Measurements from ENCODE around the gene PDE1A. TPM values are rescaled to one million over a fixed set of nuclear protein-coding genes. Genes with fewer than 3 reads are reported as not detected.

The PDE1A gene
- total RNA-seq, 3 donors from 2014 or later, result 4.3 to 7.9 (median 5.6) TPM

GRCh38 chr2:182330451-182331305 is 96.2 kb downstream of the PDE1A start:
- no peak for TF ChIP-seq POLR2AphosphoS5 (IDR thresholded peaks at IDR 0.05)
- no peak for TF ChIP-seq POLR2A (IDR thresholded peaks at IDR 0.05)
- no peak for TF ChIP-seq CTCF (IDR thresholded peaks at IDR 0.05)
- Histone ChIP-seq H3K27ac (no peak overlapping the region), H3K4me3 (no peak overlapping the region), H3K9me3 (peaks cover 0 to 10% of the 10 kb centered on the region in 2 donors), H3K4me1 (no peaks in the 10 kb centered on the region), H3K36me3 (no peaks in the 10 kb centered on the region), H3K27me3 (no peaks in the 10 kb centered on the region)
- intact Hi-C loops (cut with DNase I; ENCODE audit: low total_unique reads), result no loop called here
- no peak for DNase-seq (ENCODE audit: low spot score in 2 of 2)

- TF ChIP-seq POLR2A (IDR thresholded peaks at IDR 0.05), result no peak
- no peak for TF ChIP-seq CTCF (IDR thresholded peaks at IDR 0.05)
- TF ChIP-seq POLR2AphosphoS5 (IDR thresholded peaks at IDR 0.05), result no peak
- Histone ChIP-seq H3K4me3 (no peak overlapping the region), H3K4me1 (no peaks in the 10 kb centered on the region), H3K27ac (no peak overlapping the region), H3K9me3 (no peaks in the 10 kb centered on the region), H3K27me3 (no peaks in the 10 kb centered on the region), H3K36me3 (no peaks in the 10 kb centered on the region)
- intact Hi-C loops (cut with DNase I; ENCODE audit: low total_unique reads), result no loop called here
- DNase-seq (ENCODE audit: low spot score in 2 of 2), result no peak
Observed at GRCh38 chr2:182324665-182325064, 102.2 kb downstream of the PDE1A start.

GRCh38 chr2:182321096-182321495 is 105.7 kb downstream of the PDE1A start:
- intact Hi-C loops (cut with DNase I; ENCODE audit: low total_unique reads), result no loop called here
- H3K27me3 ChIP-seq, result no peaks in the 10 kb centered on the region
- no peaks in the 10 kb centered on the region for H3K4me1 ChIP-seq
- DNase-seq (ENCODE audit: low spot score in 2 of 2), result no peak
- H3K27ac ChIP-seq, result no peak overlapping the region
- no peak for TF ChIP-seq CTCF (IDR thresholded peaks at IDR 0.05)
- no peak for TF ChIP-seq POLR2AphosphoS5 (IDR thresholded peaks at IDR 0.05)
- no peak for TF ChIP-seq POLR2A (IDR thresholded peaks at IDR 0.05)
- H3K4me3 ChIP-seq, result no peak overlapping the region
- no peaks in the 10 kb centered on the region for H3K9me3 ChIP-seq
- no peaks in the 10 kb centered on the region for H3K36me3 ChIP-seq

GRCh38 chr2:182319556-182320505 is 107.0 kb downstream of the PDE1A start:
- Histone ChIP-seq H3K36me3 (no peaks in the 10 kb centered on the region), H3K4me1 (no peaks in the 10 kb centered on the region), H3K27ac (no peak overlapping the region), H3K4me3 (no peak overlapping the region), H3K27me3 (no peaks in the 10 kb centered on the region), H3K9me3 (no peaks in the 10 kb centered on the region)
- intact Hi-C loops (cut with DNase I; ENCODE audit: low total_unique reads), result no loop called here
- no peak for DNase-seq (ENCODE audit: low spot score in 2 of 2)
- no peak for TF ChIP-seq POLR2A (IDR thresholded peaks at IDR 0.05)
- TF ChIP-seq CTCF (IDR thresholded peaks at IDR 0.05), result no peak
- TF ChIP-seq POLR2AphosphoS5 (IDR thresholded peaks at IDR 0.05), result no peak

All from breast epithelium (tissue), 4 donors.